ENCODE measurements around the gene PIGL. TPM values are rescaled to one million over a fixed set of nuclear protein-coding genes. Genes with fewer than 3 reads are reported as not detected.

PIGL gene
- total RNA-seq, 1 donor from 2014 or later = 31.1 TPM

GRCh38 chr17:16297367-16298139 lies 80.5 kb downstream of the PIGL start:
- Mint-ChIP-seq H3K36me3 (ENCODE audit: low read depth) (peaks cover 4% of the 10 kb centered on the region), H3K4me3 (no peak overlapping the region), H3K9me3 (no peaks in the 10 kb centered on the region), H3K27me3 (ENCODE audit: low read depth) (no peaks in the 10 kb centered on the region), H3K27ac (ENCODE audit: unreplicated experiment) (no peak overlapping the region), H3K4me1 (peaks cover 7% of the 10 kb centered on the region)
- DNase-seq (ENCODE audit: low read depth, low spot score) = no peak
- TF ChIP-seq CTCF (conservative IDR thresholded peaks at IDR 0.05) = no peak

GRCh38 chr17:16298140-16298662 lies 81.2 kb downstream of the PIGL start:
- Mint-ChIP-seq H3K9me3 (no peaks in the 10 kb centered on the region), H3K4me3 (no peak overlapping the region), H3K4me1 (peaks cover 7% of the 10 kb centered on the region), H3K36me3 (ENCODE audit: low read depth) (peaks cover 4% of the 10 kb centered on the region), H3K27me3 (ENCODE audit: low read depth) (no peaks in the 10 kb centered on the region), H3K27ac (ENCODE audit: unreplicated experiment) (no peak overlapping the region)
- no peak for DNase-seq (ENCODE audit: low read depth, low spot score)
- no peak for TF ChIP-seq CTCF (conservative IDR thresholded peaks at IDR 0.05)

- Mint-ChIP-seq H3K4me3 (no peak overlapping the region), H3K4me1 (peaks cover 11% of the 10 kb centered on the region), H3K36me3 (ENCODE audit: low read depth) (peaks cover 7% of the 10 kb centered on the region), H3K27me3 (ENCODE audit: low read depth) (no peaks in the 10 kb centered on the region), H3K27ac (ENCODE audit: unreplicated experiment) (no peak overlapping the region), H3K9me3 (no peaks in the 10 kb centered on the region)
- no peak for DNase-seq (ENCODE audit: low read depth, low spot score)
- TF ChIP-seq CTCF (conservative IDR thresholded peaks at IDR 0.05) = no peak
Observed at GRCh38 chr17:16300554-16300953, 83.5 kb downstream of the PIGL start.

- DNase-seq (ENCODE audit: low read depth, low spot score) = no peak
- Mint-ChIP-seq H3K27me3 (ENCODE audit: low read depth) (no peaks in the 10 kb centered on the region), H3K4me1 (peaks cover 9% of the 10 kb centered on the region), H3K9me3 (no peaks in the 10 kb centered on the region), H3K4me3 (no peak overlapping the region), H3K36me3 (ENCODE audit: low read depth) (peaks cover 7% of the 10 kb centered on the region), H3K27ac (ENCODE audit: unreplicated experiment) (peak overlapping the region; percentile 85)
- TF ChIP-seq CTCF (conservative IDR thresholded peaks at IDR 0.05) = no peak
Observed at GRCh38 chr17:16301963-16302855, 85.2 kb downstream of the PIGL start.

GRCh38 chr17:16302856-16303255 lies 85.8 kb downstream of the PIGL start:
- peaks cover 7% of the 10 kb centered on the region for H3K36me3 Mint-ChIP-seq (ENCODE audit: low read depth)
- no peaks in the 10 kb centered on the region for H3K9me3 Mint-ChIP-seq
- H3K4me1 Mint-ChIP-seq = peaks cover 4% of the 10 kb centered on the region
- no peak overlapping the region for H3K4me3 Mint-ChIP-seq
- DNase-seq (ENCODE audit: low read depth, low spot score) = no peak
- TF ChIP-seq CTCF (conservative IDR thresholded peaks at IDR 0.05) = no peak
- no peaks in the 10 kb centered on the region for H3K27me3 Mint-ChIP-seq (ENCODE audit: low read depth)
- no peak overlapping the region for H3K27ac Mint-ChIP-seq (ENCODE audit: unreplicated experiment)

Data from neural crest cell (in vitro differentiated cells).